A549 treated with CORT108297 at 1 μM for 4 hours (cell line): ENCODE data around the gene PCSK4. TPM values are rescaled to one million over a fixed set of nuclear protein-coding genes. Genes with fewer than 3 reads are reported as not detected.

Source experiments
- total RNA-seq: library from RNA; stranded (reverse); fragments of 200-300 nt; extraction: Qiagen RNA extraction; gene quantifications from 5 replicates; pipeline ENCODE4 v1.2.3, GENCODE V29; 2022

PCSK4 gene
- 0.47 to 1.1 TPM (median 0.82 TPM) in 5 replicates for total RNA-seq

DNA sequence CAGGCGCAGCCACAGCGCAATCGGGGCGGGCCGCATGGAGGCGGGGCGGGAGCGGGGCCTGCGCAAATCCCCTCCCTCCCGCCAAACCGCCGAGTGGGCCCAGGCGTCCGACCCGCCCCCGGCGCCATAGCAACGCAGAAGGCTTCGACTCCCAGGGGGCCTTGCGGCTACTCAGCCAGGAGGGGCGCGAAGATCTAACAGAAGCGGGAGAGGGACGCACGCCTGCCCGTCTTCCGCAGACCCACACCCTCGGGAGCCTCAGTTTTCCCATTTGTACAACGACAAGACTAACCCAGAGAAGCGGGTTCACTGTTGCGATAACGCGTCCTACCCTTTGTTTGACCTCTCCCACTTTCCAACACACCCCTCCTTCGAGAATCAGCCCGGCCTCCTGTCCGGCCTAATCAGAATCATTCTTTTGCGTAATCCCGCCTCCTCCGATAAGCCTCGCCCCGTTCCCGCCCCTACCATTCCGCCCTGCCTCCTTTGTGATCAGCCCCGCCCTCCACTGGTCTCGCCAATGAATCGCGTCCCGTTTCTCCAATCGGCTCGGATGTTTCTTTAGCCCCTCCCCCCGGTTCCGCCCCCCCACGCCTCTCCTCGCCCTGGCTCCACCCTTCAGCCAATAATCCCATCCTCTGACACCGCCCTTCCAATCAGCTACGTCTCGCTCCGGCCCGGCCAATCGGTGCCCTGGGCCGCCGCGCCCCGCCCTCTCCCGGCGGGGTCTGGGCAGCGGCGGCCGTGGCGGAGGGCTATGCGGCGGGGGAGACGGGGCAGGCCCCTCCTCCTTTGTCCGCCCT is at the start of gene PCSK4:
PCSK4 (minus strand) TSS at position 40 of the 803 bp plus-strand sequence; CDS start at position 36, 4 bp downstream.

DNA sequence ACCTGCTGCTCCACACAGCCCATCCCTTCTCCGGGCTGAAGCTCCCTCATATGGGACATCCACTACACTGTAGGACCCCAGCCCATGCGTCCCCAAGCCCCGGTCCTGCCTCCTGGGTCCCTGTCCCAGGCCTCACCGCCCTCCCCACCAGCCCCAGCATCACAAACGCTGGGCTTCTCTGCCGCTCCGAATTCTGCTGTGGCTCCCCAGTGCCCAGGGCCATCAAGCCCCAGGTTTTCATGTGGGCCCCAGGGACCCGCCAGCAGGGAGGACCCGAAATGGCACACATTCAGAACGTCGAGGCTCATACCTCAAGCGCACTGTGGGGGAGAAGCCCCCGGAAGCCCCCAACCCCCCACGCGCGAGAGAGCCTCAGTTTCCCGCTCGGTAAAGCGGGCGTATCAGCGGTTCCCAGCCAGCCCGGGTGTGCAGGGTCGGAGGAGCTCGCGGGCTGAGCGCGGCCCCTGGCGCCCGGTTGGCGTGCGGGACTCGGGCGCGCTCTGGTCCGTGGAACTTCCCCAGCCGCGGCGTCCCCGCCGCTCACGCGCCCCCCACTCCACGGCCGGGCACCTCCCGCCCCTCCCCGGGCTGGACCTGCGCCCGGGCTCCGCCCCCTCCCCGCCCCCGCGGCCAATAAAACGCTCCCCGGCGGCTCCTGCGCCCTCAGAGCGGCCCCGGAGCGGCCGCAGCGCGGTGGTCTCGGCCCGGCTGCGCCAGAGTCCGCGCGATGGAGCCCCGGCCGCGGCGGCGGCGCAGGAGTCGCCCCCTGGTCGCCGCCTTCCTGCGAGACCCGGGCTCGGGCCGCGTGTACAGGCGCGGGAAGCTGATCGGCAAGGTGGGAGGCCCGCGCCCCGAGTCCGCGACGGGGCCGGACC is 33.5 kb upstream of the PCSK4 start, which contains the start of gene PLK5:
PLK5 (plus strand) TSS at position 666 of the 875 bp plus-strand sequence. CDS start 2,920 bp downstream, outside the sequence.

DNA sequence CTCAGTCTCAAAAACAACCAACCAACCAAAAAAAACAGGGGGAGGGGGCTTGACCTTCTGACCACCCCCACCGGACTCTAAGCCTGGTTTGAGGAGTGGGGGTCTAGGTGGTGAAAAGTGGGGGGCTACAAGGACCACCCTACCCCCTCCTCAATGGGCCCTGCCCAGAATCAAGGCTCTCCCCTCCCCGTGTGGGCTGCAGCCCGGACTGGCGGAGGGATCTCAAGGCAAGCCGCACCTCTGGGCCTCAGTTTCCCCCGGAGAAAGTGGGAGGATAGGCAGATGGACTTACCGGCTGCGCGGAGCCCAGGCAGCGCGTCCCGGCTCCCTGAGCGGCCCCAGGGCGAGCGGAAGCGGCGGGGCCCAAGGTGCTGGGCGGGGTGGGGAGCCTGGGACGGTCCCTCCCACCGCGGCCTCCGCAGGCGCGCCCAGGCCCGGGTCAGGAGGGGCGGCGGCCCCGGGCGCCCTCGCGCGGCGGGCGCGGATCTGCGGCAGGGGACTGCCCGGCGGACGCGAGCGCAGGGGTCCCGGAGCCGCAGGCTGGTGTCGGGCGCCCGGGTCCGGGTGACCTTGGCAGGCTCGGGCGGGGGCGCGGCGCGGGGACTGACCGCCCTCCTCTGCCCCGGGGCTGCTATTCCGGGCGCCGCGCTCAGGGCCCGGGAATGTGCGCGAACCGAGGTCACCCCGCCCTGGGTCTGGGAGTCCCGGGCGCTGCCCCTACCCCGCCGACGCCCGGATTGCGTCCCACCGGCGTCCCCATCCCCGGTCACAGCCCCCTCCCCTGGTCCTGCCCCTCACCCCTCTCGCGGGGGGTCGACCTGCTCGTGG is 22.7 kb upstream of the PCSK4 start, which contains the start of gene ADAMTSL5:
ADAMTSL5 (minus strand) TSS at position 349 of the 828 bp plus-strand sequence. CDS start 2,076 bp downstream, outside the sequence.

DNA sequence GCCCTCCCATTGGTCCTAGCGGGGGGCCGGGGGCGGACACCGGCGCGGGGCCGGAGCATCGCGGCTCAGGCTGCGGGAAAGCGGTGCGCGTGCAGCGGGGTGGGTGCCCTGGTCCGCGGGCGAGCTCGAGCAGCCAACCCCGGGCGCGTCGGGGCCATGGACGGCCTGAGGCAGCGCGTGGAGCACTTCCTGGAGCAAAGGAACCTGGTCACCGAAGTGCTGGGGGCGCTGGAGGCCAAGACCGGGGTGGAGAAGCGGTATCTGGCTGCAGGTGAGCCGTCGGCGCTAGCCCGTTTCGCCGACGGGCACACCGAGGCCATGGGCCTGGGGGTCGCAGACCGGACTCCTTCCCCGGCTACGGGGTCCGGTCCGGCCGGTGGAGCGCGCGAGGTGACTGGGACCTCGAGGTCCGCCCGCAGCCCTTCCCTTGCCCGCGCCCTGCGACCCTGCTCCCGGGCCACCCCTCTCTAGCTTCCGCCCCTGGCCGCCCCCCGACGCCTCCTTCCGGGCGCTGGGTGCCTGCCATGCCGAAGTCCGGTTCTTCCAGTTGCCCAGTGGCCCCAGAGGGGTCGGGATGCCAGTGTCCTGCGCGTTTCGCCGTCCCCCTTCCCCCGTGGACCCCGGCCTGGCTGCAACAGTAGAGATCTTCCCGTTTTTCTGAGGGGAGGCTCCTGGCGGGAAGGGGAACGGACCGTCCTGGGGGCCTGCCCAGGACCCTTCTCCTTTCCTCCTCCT is 1.1 kb upstream of the PCSK4 start, which contains the start of gene REEP6:
REEP6 (plus strand) TSS at position 68 of the 735 bp plus-strand sequence; CDS start at position 157, 89 bp downstream.

DNA sequence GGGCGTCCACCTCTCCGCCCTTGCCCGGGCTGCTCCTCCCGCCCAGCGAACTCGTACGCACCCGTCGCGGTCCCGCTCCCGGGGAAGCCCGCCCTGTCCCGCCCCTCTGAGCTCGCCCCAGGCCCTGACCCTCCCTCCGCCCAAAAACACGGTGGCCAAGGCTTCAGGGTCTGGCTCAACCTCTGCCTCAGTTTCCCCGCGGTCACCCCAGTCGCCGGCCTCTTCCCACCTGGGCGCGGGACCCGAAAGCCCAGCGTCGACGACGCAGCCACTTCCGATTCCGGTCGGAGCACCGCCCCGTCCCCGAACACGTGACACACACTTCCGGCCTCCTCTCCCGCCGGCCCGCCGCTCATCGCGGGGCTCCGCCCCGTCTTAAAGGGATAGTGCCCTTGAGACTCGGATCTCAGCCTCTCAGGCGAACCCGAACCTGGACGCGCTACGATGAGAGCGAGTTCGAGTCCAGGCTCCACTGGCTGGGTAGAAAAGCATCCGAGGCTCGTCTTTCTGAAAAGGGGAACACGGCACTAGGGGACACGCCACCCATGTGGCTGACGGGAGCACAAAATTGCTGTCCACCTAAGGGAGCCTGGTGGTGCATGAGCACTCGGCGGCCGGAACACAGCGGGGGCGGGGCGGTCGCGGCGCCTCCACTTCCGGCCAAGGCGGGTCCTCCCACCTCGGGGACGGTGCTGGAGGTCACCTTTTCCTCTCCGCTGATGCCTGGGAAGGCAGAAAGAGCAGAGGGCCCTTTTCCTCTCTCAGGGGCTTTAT is 11.0 kb downstream of the PCSK4 start, which contains the start of gene C19orf25:
C19orf25 (minus strand) TSS at position 282 of the 774 bp plus-strand sequence. CDS start 312 bp downstream, outside the sequence.

DNA sequence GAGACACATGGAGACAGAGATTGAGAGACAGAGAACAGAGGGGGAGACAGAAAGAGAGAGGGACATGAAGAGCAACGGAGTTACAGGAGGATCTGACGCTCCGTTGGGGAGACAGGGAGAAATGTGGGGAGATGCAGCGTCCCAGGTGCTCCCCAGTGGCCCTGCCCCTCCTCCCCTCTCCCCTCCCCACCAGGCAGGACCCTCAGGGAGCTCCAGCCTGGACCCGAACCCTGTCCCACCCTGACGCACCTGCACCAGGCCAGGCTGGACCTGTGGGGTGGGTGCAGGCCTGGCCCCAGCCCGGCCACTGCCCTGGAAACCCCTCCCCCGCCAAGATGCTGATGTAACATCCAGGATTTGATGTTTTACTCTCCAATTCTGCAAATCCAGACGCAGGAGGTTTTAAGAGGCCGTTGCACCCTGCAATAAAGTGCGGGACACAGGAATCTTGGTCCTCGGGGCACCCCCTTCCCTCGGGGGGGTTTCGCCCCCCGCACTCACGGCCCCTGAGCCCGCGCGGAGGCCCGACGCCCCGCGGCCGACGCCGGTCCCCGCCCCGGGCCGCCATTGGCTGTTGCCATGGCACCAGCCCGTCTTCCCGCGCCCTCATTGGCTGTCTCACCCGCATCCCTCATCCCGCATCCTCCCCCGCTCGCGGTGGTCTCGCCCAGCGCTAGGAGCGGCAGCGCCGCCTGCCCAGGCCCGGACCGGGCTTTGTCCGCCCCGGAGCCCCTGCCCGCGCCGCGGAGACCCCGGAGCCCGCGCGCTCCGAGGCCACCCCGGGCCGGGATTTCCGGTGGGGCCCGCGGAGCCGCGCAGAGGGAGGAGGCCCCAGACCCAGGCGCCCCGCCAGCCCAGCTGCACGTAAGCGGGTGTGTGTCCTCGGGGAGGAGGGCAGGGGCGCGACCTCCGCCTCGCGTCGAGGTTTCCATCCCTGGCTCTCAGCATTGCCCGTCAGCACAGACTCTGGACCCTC is 40.4 kb downstream of the PCSK4 start, which contains the start of gene APC2:
APC2 (plus strand) TSS at position 655 of the 976 bp plus-strand sequence. CDS start 2,881 bp downstream, outside the sequence.

DNA sequence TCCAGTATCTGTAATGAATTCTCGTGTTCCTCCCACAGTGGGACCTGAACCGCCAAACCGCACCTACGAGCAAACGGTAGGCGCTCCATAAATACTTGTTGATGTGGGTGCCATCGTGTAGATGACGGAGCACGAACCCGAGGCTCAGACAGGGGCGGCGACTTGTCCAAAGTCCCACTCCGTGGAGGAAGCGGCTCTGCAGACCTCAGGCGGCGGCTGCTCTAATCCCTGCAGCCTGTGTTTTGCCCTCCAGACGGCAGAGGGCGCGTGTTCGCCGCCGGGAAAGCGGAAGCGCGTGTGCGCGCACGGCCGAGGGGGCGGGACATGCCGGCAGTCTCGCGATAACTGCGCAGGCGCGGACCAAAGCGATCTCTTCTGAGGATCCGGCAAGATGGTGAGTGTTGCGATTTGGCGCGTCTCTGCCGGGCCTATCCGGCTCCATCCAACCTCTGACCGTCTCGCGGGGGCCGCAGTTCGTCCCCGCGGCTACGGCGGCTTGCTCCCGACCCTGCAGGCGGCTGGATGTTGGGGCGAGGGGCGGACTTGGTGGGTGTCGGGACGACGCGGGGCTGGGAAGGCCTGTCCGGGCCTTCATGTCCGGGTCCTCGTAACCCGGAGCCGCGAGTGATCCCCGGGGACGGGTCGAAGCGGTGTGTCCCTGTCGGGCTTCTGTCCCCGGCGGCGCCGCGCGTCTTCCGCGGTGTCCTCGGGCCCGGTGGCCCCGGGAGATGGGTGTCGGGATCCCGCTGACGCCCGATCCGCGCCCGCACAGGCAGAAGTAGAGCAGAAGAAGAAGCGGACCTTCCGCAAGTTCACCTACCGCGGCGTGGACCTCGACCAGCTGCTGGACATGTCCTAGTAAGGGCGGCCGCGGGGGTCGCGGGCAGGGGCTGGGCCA is 51.9 kb downstream of the PCSK4 start, which contains the start of gene RPS15:
RPS15 (plus strand) TSS at position 362 of the 898 bp plus-strand sequence; CDS start at position 392, 30 bp downstream.

Other genes starting within 250 kb of the PCSK4 start
- 80.9 to 184 TPM (median 172 TPM) in 5 replicates for gene ATP5F1D, start 248.6 kb downstream of the PCSK4 start, total RNA-seq
- gene MIDN, start 241.8 kb downstream of the PCSK4 start, total RNA-seq = 38.8 to 50.5 TPM (median 43.1 TPM) in 5 replicates
- 90.2 to 178 TPM (median 95.7 TPM) in 5 replicates for gene CIRBP, start 221.0 kb downstream of the PCSK4 start, total RNA-seq
- 49.5 to 105 TPM (median 87.7 TPM) in 5 replicates for gene FAM174C, start 214.8 kb downstream of the PCSK4 start, total RNA-seq
- 1.2 to 2.6 TPM (median 1.6 TPM) in 5 replicates for gene EFNA2, start 204.5 kb downstream of the PCSK4 start, total RNA-seq
- gene NDUFS7, start 106.4 kb downstream of the PCSK4 start, total RNA-seq = 76.1 to 82.1 TPM (median 79.3 TPM) in 5 replicates
- 23.1 to 45.5 TPM (median 42.6 TPM) in 5 replicates for gene GAMT, start 88.8 kb downstream of the PCSK4 start, total RNA-seq
- gene DAZAP1, start 82.8 kb downstream of the PCSK4 start, total RNA-seq = 77.6 to 108 TPM (median 102 TPM) in 5 replicates
- 1,595 to 2,147 TPM (median 1,872 TPM) in 5 replicates for gene RPS15, start 52.0 kb downstream of the PCSK4 start, total RNA-seq
- 1.2 to 2.3 TPM (median 1.6 TPM) in 5 replicates for gene APC2, start 40.2 kb downstream of the PCSK4 start, total RNA-seq
- gene C19orf25, start 11.1 kb downstream of the PCSK4 start, total RNA-seq = 10.8 to 22.9 TPM (median 20.5 TPM) in 5 replicates
- 3.8 to 5.7 TPM (median 5.2 TPM) in 5 replicates for gene REEP6, start 831 bp upstream of the PCSK4 start, total RNA-seq
- 2.7 to 4.4 TPM (median 3.3 TPM) in 5 replicates for gene ADAMTSL5, start 22.7 kb upstream of the PCSK4 start, total RNA-seq
- gene PLK5, start 33.7 kb upstream of the PCSK4 start, total RNA-seq = 0.05 TPM in 1 of 5 replicates, not detected in the others
- 5.7 to 13.5 TPM (median 10.8 TPM) in 5 replicates for gene MEX3D, start 78.0 kb upstream of the PCSK4 start, total RNA-seq
- 31.9 to 56.6 TPM (median 51.5 TPM) in 5 replicates for gene MBD3, start 102.5 kb upstream of the PCSK4 start, total RNA-seq
- 92.0 to 201 TPM (median 166 TPM) in 5 replicates for gene UQCR11, start 115.1 kb upstream of the PCSK4 start, total RNA-seq
- gene TCF3, start 162.3 kb upstream of the PCSK4 start, total RNA-seq = 42.5 to 68.8 TPM (median 57.4 TPM) in 5 replicates